OCI-LY7 (cell line): ENCODE measurements around the gene MAN1A1. TPM values are rescaled to one million over a fixed set of nuclear protein-coding genes. Genes with fewer than 3 reads are reported as not detected.
"Not testable (repeated sequence)": the region's sequence is repeated elsewhere in the genome, so short reads cannot be mapped to it uniquely, and the experiment has no call there.

ENCODE experiments used
- BruUV-seq: library from RNA; stranded (reverse); fragments of 400-500 nt; replicated peaks from 2 replicates; lab custom pipeline; 2021; lab: Mats Ljungman, UMichigan
- CTCF ChIA-PET: fragments of 300-600 bp; sonication (Branson Sonifier 250); formaldehyde crosslinking; loops from one replicate; lab custom pipeline; 2022; ENCODE audit warnings: antibody characterized with exemption; ENCODE audit not compliant: unreplicated experiment; lab: Charles Lee
- POLR2A ChIA-PET: fragments of 300-600 bp; sonication (Branson Sonifier 250); formaldehyde crosslinking; loops from one replicate; lab custom pipeline; 2022; ENCODE audit warnings: antibody characterized with exemption; lab: Charles Lee
- DNase-seq: peaks from one replicate; pipeline ENCODE4 v3.0.0-alpha.2; 2015; ENCODE audit warnings: low spot score
- H2AFZ ChIP-seq: fragments of 200-600 bp; sonication (generic), shearing (Covaris generic); 2 replicates; pipeline ENCODE4 v1.6.1; 2014; ENCODE audit warnings: mild to moderate bottlenecking, antibody characterized with exemption, low read length, moderate library complexity
- H3K27ac ChIP-seq: fragments of 200-600 bp; sonication (generic); 2 replicates; pipeline ENCODE4 v1.5.1; 2014; ENCODE audit warnings: mixed run types, low read depth, mild to moderate bottlenecking, moderate library complexity, low read length, inconsistent platforms; ENCODE audit not compliant: poor library complexity, severe bottlenecking
- H3K36me3 ChIP-seq: fragments of 200-600 bp; sonication (generic); 2 replicates; pipeline ENCODE4 v1.6.1; 2014; ENCODE audit warnings: mild to moderate bottlenecking, antibody characterized with exemption, low read length, moderate library complexity, mixed read lengths; ENCODE audit not compliant: insufficient read depth
- H3K4me1 ChIP-seq: fragments of 200-600 bp; sonication (generic); 2 replicates; pipeline ENCODE4 v1.5.1; 2014; ENCODE audit warnings: mild to moderate bottlenecking, low read length; ENCODE audit not compliant: insufficient read depth, poor library complexity, severe bottlenecking
- H3K4me2 ChIP-seq: fragments of 200-600 bp; sonication (generic); 2 replicates; pipeline ENCODE4 v1.6.1; 2014; ENCODE audit warnings: mild to moderate bottlenecking, low read length
- H3K4me3 ChIP-seq: fragments of 200-600 bp; sonication (generic); 2 replicates; pipeline ENCODE4 v1.5.1; 2014; ENCODE audit warnings: mild to moderate bottlenecking, low read depth, low read length; ENCODE audit not compliant: poor library complexity, severe bottlenecking
- H3K79me2 ChIP-seq: fragments of 200-600 bp; sonication (generic); 2 replicates; pipeline ENCODE4 v1.6.1; 2016; ENCODE audit warnings: low read depth, mild to moderate bottlenecking, low read length, moderate library complexity, mixed read lengths; ENCODE audit not compliant: insufficient read depth
- H3K9me2 ChIP-seq: fragments of 200-600 bp; sonication (generic); 2 replicates; pipeline ENCODE4 v1.6.1; 2016; ENCODE audit warnings: mild to moderate bottlenecking, low read length, mixed read lengths; ENCODE audit not compliant: insufficient read depth
- H3K9me3 ChIP-seq: fragments of 200-600 bp; sonication (generic); 2 replicates; pipeline ENCODE4 v1.6.1; 2014; ENCODE audit warnings: mild to moderate bottlenecking, mixed run types, low read length, mixed read lengths
- H4K20me1 ChIP-seq: fragments of 200-600 bp; sonication (generic); 2 replicates; pipeline ENCODE4 v1.6.1; 2014; ENCODE audit warnings: mild to moderate bottlenecking, antibody characterized with exemption, low read length, moderate library complexity, mixed read lengths; ENCODE audit not compliant: insufficient read depth
- CTCF ChIP-seq: fragments of 200-600 bp; sonication (generic); conservative IDR thresholded peaks from 2 replicates; pipeline ENCODE4 v1.5.1; 2014; ENCODE audit warnings: mild to moderate bottlenecking, antibody characterized with exemption, low read length, moderate library complexity, mixed read lengths
- EZH2phosphoT487 ChIP-seq: fragments of 200-600 bp; sonication (generic); IDR thresholded peaks from 2 replicates; pipeline ENCODE4 v1.6.1; 2018; ENCODE audit warnings: low read depth, borderline replicate concordance, mild to moderate bottlenecking, mixed run types, antibody characterized with exemption, low read length, moderate library complexity, mixed read lengths
- intact Hi-C: fragments of 100-400 bp; cut with micrococcal nuclease; formaldehyde crosslinking; loops from one replicate; pipeline ENCODE4 v1.10.0; 2022; ENCODE audit not compliant: unreplicated experiment
- total RNA-seq, 2 experiments: library from RNA; depleted of rRNA in 1 of 2; stranded (reverse); fragments of >200 nt in 1 of 2; shearing (Covaris generic) in 1 of 2; gene quantifications; 2 replicates each; pipeline ENCODE4 v1.2.3, GENCODE V29; 2014 to 2022

Gene MAN1A1
- total RNA-seq, 2 experiments from 2014 or later = 72.4 to 74.3 TPM

- no peak overlapping the region for H3K4me2 ChIP-seq
- no peak overlapping the region for H3K27ac ChIP-seq
- H3K4me1 ChIP-seq = no peaks in the 10 kb centered on the region
- CTCF ChIA-PET = no interaction called here
- no peak overlapping the region for H3K4me3 ChIP-seq
- H4K20me1 ChIP-seq = no peaks in the 10 kb centered on the region
- H3K79me2 ChIP-seq = no peaks in the 10 kb centered on the region
- no peaks in the 10 kb centered on the region for H3K36me3 ChIP-seq
- H3K9me3 ChIP-seq = no peaks in the 10 kb centered on the region
- BruUV-seq = no TSS peak
- intact Hi-C loops = no loop called here
- POLR2A ChIA-PET = no interaction called here
- no peak for DNase-seq
- no peaks in the 10 kb centered on the region for H3K9me2 ChIP-seq
- H2AFZ ChIP-seq = no peak overlapping the region
- TF ChIP-seq EZH2phosphoT487 = no peak
- TF ChIP-seq CTCF = no peak
Measured at GRCh38 chr6:119157506-119157815, 192.1 kb downstream of the MAN1A1 start.

- H3K9me2 ChIP-seq = no peaks in the 10 kb centered on the region
- BruUV-seq = no TSS peak
- no peaks in the 10 kb centered on the region for H3K9me3 ChIP-seq
- H4K20me1 ChIP-seq = no peaks in the 10 kb centered on the region
- CTCF ChIA-PET = no interaction called here
- intact Hi-C loops = no loop called here
- H3K4me1 ChIP-seq = no peaks in the 10 kb centered on the region
- no peaks in the 10 kb centered on the region for H3K79me2 ChIP-seq
- no peak overlapping the region for H2AFZ ChIP-seq
- no peak overlapping the region for H3K27ac ChIP-seq
- H3K36me3 ChIP-seq = no peaks in the 10 kb centered on the region
- DNase-seq = no peak
- H3K4me2 ChIP-seq = no peak overlapping the region
- TF ChIP-seq EZH2phosphoT487 = no peak
- TF ChIP-seq CTCF = no peak
- POLR2A ChIA-PET = interaction anchor here (0.9 kb wide), 1 partner anchor 9 kb away, joined by 3 read pairs; no protein-coding TSS in a partner anchor
- no peak overlapping the region for H3K4me3 ChIP-seq
Measured at GRCh38 chr6:119156757-119157505, 192.6 kb downstream of the MAN1A1 start.

- H3K9me3 ChIP-seq, CTCF ChIA-PET, intact Hi-C loops, POLR2A ChIA-PET, H3K4me1 ChIP-seq, H3K79me2 ChIP-seq, H3K9me2 ChIP-seq, BruUV-seq, H3K4me2 ChIP-seq, H3K36me3 ChIP-seq, H4K20me1 ChIP-seq, H3K27ac ChIP-seq, H2AFZ ChIP-seq, H3K4me3 ChIP-seq, DNase-seq: not testable (repeated sequence)
Measured at GRCh38 chr6:119156082-119156481, 193.5 kb downstream of the MAN1A1 start.
